OCI-LY7 (cell line): ENCODE measurements around the gene ARHGEF12. TPM values are rescaled to one million over a fixed set of nuclear protein-coding genes. Genes with fewer than 3 reads are reported as not detected.

Experiments used
- BruUV-seq: library from RNA; stranded (reverse); fragments of 400-500 nt; replicated peaks from 2 replicates; lab custom pipeline; 2021; lab: Mats Ljungman, UMichigan
- CTCF ChIA-PET: fragments of 300-600 bp; sonication (Branson Sonifier 250); formaldehyde crosslinking; loops from one replicate; lab custom pipeline; 2022; ENCODE audit warnings: antibody characterized with exemption; ENCODE audit not compliant: unreplicated experiment; lab: Charles Lee
- POLR2A ChIA-PET: fragments of 300-600 bp; sonication (Branson Sonifier 250); formaldehyde crosslinking; loops from one replicate; lab custom pipeline; 2022; ENCODE audit warnings: antibody characterized with exemption; lab: Charles Lee
- DNase-seq: peaks from one replicate; pipeline ENCODE4 v3.0.0-alpha.2; 2015; ENCODE audit warnings: low spot score
- H2AFZ ChIP-seq: fragments of 200-600 bp; sonication (generic), shearing (Covaris generic); 2 replicates; pipeline ENCODE4 v1.6.1; 2014; ENCODE audit warnings: mild to moderate bottlenecking, antibody characterized with exemption, low read length, moderate library complexity
- H3K27ac ChIP-seq: fragments of 200-600 bp; sonication (generic); 2 replicates; pipeline ENCODE4 v1.5.1; 2014; ENCODE audit warnings: mixed run types, low read depth, mild to moderate bottlenecking, moderate library complexity, low read length, inconsistent platforms; ENCODE audit not compliant: poor library complexity, severe bottlenecking
- H3K36me3 ChIP-seq: fragments of 200-600 bp; sonication (generic); 2 replicates; pipeline ENCODE4 v1.6.1; 2014; ENCODE audit warnings: mild to moderate bottlenecking, antibody characterized with exemption, low read length, moderate library complexity, mixed read lengths; ENCODE audit not compliant: insufficient read depth
- H3K4me1 ChIP-seq: fragments of 200-600 bp; sonication (generic); 2 replicates; pipeline ENCODE4 v1.5.1; 2014; ENCODE audit warnings: mild to moderate bottlenecking, low read length; ENCODE audit not compliant: insufficient read depth, poor library complexity, severe bottlenecking
- H3K4me2 ChIP-seq: fragments of 200-600 bp; sonication (generic); 2 replicates; pipeline ENCODE4 v1.6.1; 2014; ENCODE audit warnings: mild to moderate bottlenecking, low read length
- H3K4me3 ChIP-seq: fragments of 200-600 bp; sonication (generic); 2 replicates; pipeline ENCODE4 v1.5.1; 2014; ENCODE audit warnings: mild to moderate bottlenecking, low read depth, low read length; ENCODE audit not compliant: poor library complexity, severe bottlenecking
- H3K79me2 ChIP-seq: fragments of 200-600 bp; sonication (generic); 2 replicates; pipeline ENCODE4 v1.6.1; 2016; ENCODE audit warnings: low read depth, mild to moderate bottlenecking, low read length, moderate library complexity, mixed read lengths; ENCODE audit not compliant: insufficient read depth
- H3K9me2 ChIP-seq: fragments of 200-600 bp; sonication (generic); 2 replicates; pipeline ENCODE4 v1.6.1; 2016; ENCODE audit warnings: mild to moderate bottlenecking, low read length, mixed read lengths; ENCODE audit not compliant: insufficient read depth
- H3K9me3 ChIP-seq: fragments of 200-600 bp; sonication (generic); 2 replicates; pipeline ENCODE4 v1.6.1; 2014; ENCODE audit warnings: mild to moderate bottlenecking, mixed run types, low read length, mixed read lengths
- H4K20me1 ChIP-seq: fragments of 200-600 bp; sonication (generic); 2 replicates; pipeline ENCODE4 v1.6.1; 2014; ENCODE audit warnings: mild to moderate bottlenecking, antibody characterized with exemption, low read length, moderate library complexity, mixed read lengths; ENCODE audit not compliant: insufficient read depth
- CTCF ChIP-seq: fragments of 200-600 bp; sonication (generic); conservative IDR thresholded peaks from 2 replicates; pipeline ENCODE4 v1.5.1; 2014; ENCODE audit warnings: mild to moderate bottlenecking, antibody characterized with exemption, low read length, moderate library complexity, mixed read lengths
- EZH2phosphoT487 ChIP-seq: fragments of 200-600 bp; sonication (generic); IDR thresholded peaks from 2 replicates; pipeline ENCODE4 v1.6.1; 2018; ENCODE audit warnings: low read depth, borderline replicate concordance, mild to moderate bottlenecking, mixed run types, antibody characterized with exemption, low read length, moderate library complexity, mixed read lengths
- intact Hi-C: fragments of 100-400 bp; cut with micrococcal nuclease; formaldehyde crosslinking; loops from one replicate; pipeline ENCODE4 v1.10.0; 2022; ENCODE audit not compliant: unreplicated experiment
- total RNA-seq, 2 experiments: library from RNA; depleted of rRNA in 1 of 2; stranded (reverse); fragments of >200 nt in 1 of 2; shearing (Covaris generic) in 1 of 2; gene quantifications; 2 replicates each; pipeline ENCODE4 v1.2.3, GENCODE V29; 2014 to 2022

The ARHGEF12 gene
- total RNA-seq, 2 experiments from 2014 or later, result 16.1 to 31.8 TPM

GRCh38 chr11:120334894-120335462, 1.2 kb upstream of the ARHGEF12 start:
- BruUV-seq, result no TSS peak
- Histone ChIP-seq H3K36me3 (no peaks in the 10 kb centered on the region), H3K9me2 (no peaks in the 10 kb centered on the region), H3K27ac (no peak overlapping the region), H4K20me1 (peaks cover 20% of the 10 kb centered on the region), H2AFZ (peak overlapping the region; percentile 71; the same call in 1 of the 2 replicates), H3K79me2 (peaks cover 21% of the 10 kb centered on the region; the same call in 1 of the 2 replicates), H3K4me3 (peak overlapping the region; percentile 79), H3K4me1 (peaks cover 31% of the 10 kb centered on the region), H3K9me3 (no peaks in the 10 kb centered on the region), H3K4me2 (peak overlapping the region; percentile 91)
- ChIA-PET POLR2A (interaction anchor here (1.2 kb wide), 1 partner anchor 90 kb away, joined by 5 read pairs; no protein-coding TSS in a partner anchor), CTCF (no interaction called here)
- peak; percentile 78 for TF ChIP-seq CTCF
- TF ChIP-seq EZH2phosphoT487, result no peak
- intact Hi-C loops, result loop anchor here (2.0 to 10.0 kb wide), 4 partner anchors 167 to 618 kb away; no protein-coding TSS in a partner anchor
- DNase-seq, result peak; percentile 79

GRCh38 chr11:120335556-120335907, 681 bp upstream of the ARHGEF12 start:
- no peak for DNase-seq
- intact Hi-C loops, result loop anchor here (2.0 to 10.0 kb wide), 4 partner anchors 167 to 617 kb away; no protein-coding TSS in a partner anchor
- no peaks in the 10 kb centered on the region for H3K36me3 ChIP-seq
- no peaks in the 10 kb centered on the region for H3K9me2 ChIP-seq
- H3K4me1 ChIP-seq, result peaks cover 31% of the 10 kb centered on the region
- peak overlapping the region; percentile 71; the same call in 1 of the 2 replicates for H2AFZ ChIP-seq
- no TSS peak for BruUV-seq
- peak overlapping the region; percentile 79 for H3K4me3 ChIP-seq
- TF ChIP-seq CTCF (no peak), EZH2phosphoT487 (no peak)
- peaks cover 25% of the 10 kb centered on the region; the same call in 1 of the 2 replicates for H3K79me2 ChIP-seq
- ChIA-PET CTCF (no interaction called here), POLR2A (interaction anchor here (0.6 kb wide), 1 partner anchor 766 kb away, joined by 3 read pairs; the partner anchor contains the start of gene TECTA)
- peaks cover 23% of the 10 kb centered on the region for H4K20me1 ChIP-seq
- no peaks in the 10 kb centered on the region for H3K9me3 ChIP-seq
- H3K27ac ChIP-seq, result no peak overlapping the region
- peak overlapping the region; percentile 91 for H3K4me2 ChIP-seq
